GM18526 (cell line): Measurements from ENCODE around the gene CACNA1B.

ENCODE experiments used
- POLR2A ChIP-seq: IDR thresholded peaks from 3 replicates; pipeline ENCODE4 v1.6.1; 2011; ENCODE audit not compliant: insufficient read length; ENCODE audit errors: extremely low read depth

CACNA1B gene

GRCh38 chr9:137943655-137944054 is 66.1 kb downstream of the CACNA1B start:
- TF ChIP-seq POLR2A: no peak

- no peak for TF ChIP-seq POLR2A
These were observed 68.0 kb downstream of the CACNA1B start for GRCh38 chr9:137945581-137945980.

GRCh38 chr9:137946993-137947392 is 69.4 kb downstream of the CACNA1B start:
- no peak for TF ChIP-seq POLR2A

- TF ChIP-seq POLR2A: no peak
These were observed 71.1 kb downstream of the CACNA1B start for GRCh38 chr9:137948642-137949041.

GRCh38 chr9:137949260-137949659 is 71.7 kb downstream of the CACNA1B start:
- no peak for TF ChIP-seq POLR2A

GRCh38 chr9:137951107-137951506 is 73.5 kb downstream of the CACNA1B start:
- TF ChIP-seq POLR2A: no peak

- no peak for TF ChIP-seq POLR2A
These were observed 74.3 kb downstream of the CACNA1B start for GRCh38 chr9:137951597-137952490.

GRCh38 chr9:137952976-137953666 is 75.5 kb downstream of the CACNA1B start:
- no peak for TF ChIP-seq POLR2A

- TF ChIP-seq POLR2A: no peak
These were observed 76.3 kb downstream of the CACNA1B start for GRCh38 chr9:137953683-137954438.

- no peak for TF ChIP-seq POLR2A
These were observed 77.6 kb downstream of the CACNA1B start for GRCh38 chr9:137955224-137955570.

GRCh38 chr9:137955586-137955985 is 78.0 kb downstream of the CACNA1B start:
- no peak for TF ChIP-seq POLR2A

GRCh38 chr9:137956039-137956438 is 78.5 kb downstream of the CACNA1B start:
- TF ChIP-seq POLR2A: no peak

GRCh38 chr9:137956688-137957385 is 79.3 kb downstream of the CACNA1B start:
- TF ChIP-seq POLR2A: no peak

- TF ChIP-seq POLR2A: no peak
These were observed 82.2 kb downstream of the CACNA1B start for GRCh38 chr9:137959641-137960411.
